Mucosa of rectum (tissue), 2 donors: ENCODE measurements around the gene OR2W3.

Experiments used
- H3K27ac ChIP-seq, 2 donors: one replicate each; pipeline ENCODE4 v1.7.0; 2013; ENCODE audit warnings: inconsistent platforms in 2 of 2, low read depth in 2 of 2, low read length in 2 of 2
- H3K27me3 ChIP-seq, 2 donors: one replicate each; pipeline ENCODE4 v1.7.0; 2013; ENCODE audit warnings: low read length in 2 of 2; ENCODE audit not compliant: control insufficient read depth in 2 of 2, insufficient read depth in 2 of 2
- H3K36me3 ChIP-seq, 2 donors: one replicate each; pipeline ENCODE4 v1.7.0; 2013; ENCODE audit warnings: low read length in 2 of 2; ENCODE audit not compliant: control insufficient read depth in 2 of 2, insufficient read depth in 2 of 2
- H3K4me1 ChIP-seq, 2 donors: one replicate each; pipeline ENCODE4 v1.7.0; 2013; ENCODE audit warnings: low read length in 2 of 2, mild to moderate bottlenecking in 1 of 2; ENCODE audit not compliant: control insufficient read depth in 2 of 2, insufficient read depth in 2 of 2
- H3K4me3 ChIP-seq, 2 donors: one replicate each; pipeline ENCODE4 v1.7.0; 2013; ENCODE audit warnings: low read length in 2 of 2
- H3K9ac ChIP-seq, 2 donors: one replicate each; pipeline ENCODE4 v1.7.0; 2013; ENCODE audit warnings: low read length in 2 of 2, low read depth in 1 of 2, mild to moderate bottlenecking in 1 of 2
- H3K9me3 ChIP-seq, 2 donors: one replicate each; pipeline ENCODE4 v1.7.0; 2013; ENCODE audit warnings: low read length in 2 of 2; ENCODE audit not compliant: control insufficient read depth in 2 of 2
- donor health status: healthy.
- donor health status: Normal muscosa, but diverticular disease.

Gene OR2W3

DNA sequence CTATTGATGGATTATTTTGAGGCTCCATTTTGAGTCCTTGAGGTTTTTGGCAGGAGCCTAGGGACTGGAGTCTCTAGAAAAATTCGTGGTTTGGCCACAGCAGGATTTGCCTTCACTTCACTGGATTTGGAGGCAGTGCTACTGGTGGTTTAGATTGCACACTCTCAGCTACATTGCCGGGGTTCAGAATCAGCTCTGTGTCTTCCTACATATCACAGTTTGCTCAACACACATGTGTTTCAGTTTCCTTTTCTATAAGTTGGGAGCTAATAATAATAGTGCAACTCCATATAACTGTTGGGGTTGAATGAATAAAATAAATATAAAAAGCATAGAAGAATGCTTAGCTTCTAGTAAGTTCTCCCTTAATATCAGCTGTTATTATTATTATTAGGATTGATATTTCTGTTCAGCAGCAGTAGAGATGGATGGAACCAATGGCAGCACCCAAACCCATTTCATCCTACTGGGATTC is at the start of gene OR2W3:
Gene OR2W3, plus strand, starts transcription at position 425 of the 475 bp plus-strand sequence. Its CDS starts 0 bp downstream, at position 425.
- Histone ChIP-seq H3K4me1 (no peaks in the 10 kb centered on the region), H3K27me3 (no peaks in the 10 kb centered on the region), H3K9ac (no peak within 1 kb of the TSS), H3K9me3 (no peaks in the 10 kb centered on the region), H3K36me3 (no peaks in the 10 kb centered on the region), H3K27ac (no peak within 1 kb of the TSS), H3K4me3 (no peak within 1 kb of the TSS)

DNA sequence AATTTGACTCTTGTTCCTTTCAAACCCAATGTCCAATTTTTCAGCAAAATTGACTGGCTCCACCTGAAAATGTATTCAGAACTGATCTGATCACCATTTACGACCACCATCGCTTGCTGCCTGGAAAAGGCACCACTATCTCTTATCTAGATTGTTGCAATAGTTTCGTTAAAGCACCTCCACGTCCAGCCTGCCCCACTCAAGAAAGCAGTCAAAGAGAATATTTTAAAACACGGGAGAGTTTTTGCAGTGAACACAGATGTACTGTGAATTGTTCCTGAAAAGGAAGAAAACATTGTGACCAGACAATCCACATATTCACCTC is 49.7 kb upstream of the OR2W3 start:
- H3K4me3 ChIP-seq = no peak overlapping the region
- H3K36me3 ChIP-seq = no peaks in the 10 kb centered on the region
- no peak overlapping the region for H3K27ac ChIP-seq
- H3K9ac ChIP-seq = no peak overlapping the region
- no peaks in the 10 kb centered on the region for H3K27me3 ChIP-seq
- H3K4me1 ChIP-seq = no peaks in the 10 kb centered on the region
- no peaks in the 10 kb centered on the region for H3K9me3 ChIP-seq

- no peaks in the 10 kb centered on the region for H3K4me1 ChIP-seq
These were observed 47.0 kb upstream of the OR2W3 start for GRCh38 chr1:247848346-247848745.

GRCh38 chr1:247849616-247850015 is 45.8 kb upstream of the OR2W3 start:
- Histone ChIP-seq H3K4me3 (no peak overlapping the region), H3K4me1 (no peaks in the 10 kb centered on the region), H3K9ac (no peak overlapping the region), H3K27ac (no peak overlapping the region), H3K27me3 (no peaks in the 10 kb centered on the region), H3K9me3 (no peaks in the 10 kb centered on the region), H3K36me3 (no peaks in the 10 kb centered on the region)

More at GRCh38 chr1:247848346-247848745, 47.0 kb upstream of the OR2W3 start:
- no peak overlapping the region for H3K9ac ChIP-seq
- H3K27ac ChIP-seq = no peak overlapping the region
- no peaks in the 10 kb centered on the region for H3K27me3 ChIP-seq
- no peaks in the 10 kb centered on the region for H3K36me3 ChIP-seq
- no peak overlapping the region for H3K4me3 ChIP-seq
- no peaks in the 10 kb centered on the region for H3K9me3 ChIP-seq

- Histone ChIP-seq H3K4me3 (no peak overlapping the region), H3K27ac (no peak overlapping the region), H3K4me1 (no peaks in the 10 kb centered on the region), H3K9ac (no peak overlapping the region), H3K9me3 (no peaks in the 10 kb centered on the region), H3K36me3 (no peaks in the 10 kb centered on the region), H3K27me3 (no peaks in the 10 kb centered on the region)
These were observed 40.4 kb upstream of the OR2W3 start for GRCh38 chr1:247854899-247855545.

GRCh38 chr1:247855911-247856310 is 39.5 kb upstream of the OR2W3 start:
- Histone ChIP-seq H3K27ac (no peak overlapping the region), H3K4me1 (no peaks in the 10 kb centered on the region), H3K4me3 (no peak overlapping the region), H3K27me3 (no peaks in the 10 kb centered on the region), H3K9me3 (no peaks in the 10 kb centered on the region), H3K9ac (no peak overlapping the region), H3K36me3 (no peaks in the 10 kb centered on the region)

DNA sequence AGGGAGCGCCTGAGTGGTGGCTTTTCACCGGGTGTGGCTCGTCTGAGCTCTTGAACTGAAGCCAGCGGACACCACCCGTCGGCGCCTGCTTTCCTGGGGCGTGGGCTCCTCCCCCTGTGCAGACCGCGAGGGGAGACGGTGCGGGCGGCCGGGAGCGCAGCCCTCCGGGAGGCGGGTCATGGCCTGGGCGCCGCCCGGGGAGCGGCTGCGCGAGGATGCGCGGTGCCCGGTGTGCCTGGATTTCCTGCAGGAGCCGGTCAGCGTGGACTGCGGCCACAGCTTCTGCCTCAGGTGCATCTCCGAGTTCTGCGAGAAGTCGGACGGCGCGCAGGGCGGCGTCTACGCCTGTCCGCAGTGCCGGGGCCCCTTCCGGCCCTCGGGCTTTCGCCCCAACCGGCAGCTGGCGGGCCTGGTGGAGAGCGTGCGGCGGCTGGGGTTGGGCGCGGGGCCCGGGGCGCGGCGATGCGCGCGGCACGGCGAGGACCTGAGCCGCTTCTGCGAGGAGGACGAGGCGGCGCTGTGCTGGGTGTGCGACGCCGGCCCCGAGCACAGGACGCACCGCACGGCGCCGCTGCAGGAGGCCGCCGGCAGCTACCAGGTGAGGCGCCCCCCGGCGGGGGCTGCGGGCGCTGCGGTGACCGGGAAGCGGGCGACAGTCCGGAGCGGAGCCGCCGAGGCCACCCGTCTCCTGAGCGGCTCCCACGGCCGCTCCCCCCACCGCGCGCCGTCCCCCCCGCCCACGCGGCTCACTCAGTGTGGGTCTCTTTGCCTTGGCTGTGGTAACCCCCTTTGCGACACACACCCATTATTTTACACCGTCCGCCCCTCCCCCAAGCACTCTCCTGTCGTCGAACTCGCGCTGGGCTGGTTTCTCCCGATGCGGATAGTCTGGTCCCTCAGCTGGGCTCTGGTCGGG is 38.1 kb upstream of the OR2W3 start, which contains the start of gene TRIM58:
Gene TRIM58, plus strand, starts transcription at position 119 of the 916 bp plus-strand sequence. Its CDS starts 60 bp downstream, at position 179.
- Histone ChIP-seq H3K4me1 (no peaks in the 10 kb centered on the region), H3K4me3 (peak within 1 kb of the TSS; percentile 46 to 62), H3K27ac (peak within 1 kb of the TSS in 1 of 2 donors; percentile 22), H3K9ac (peak within 1 kb of the TSS in 1 of 2 donors; percentile 43), H3K36me3 (no peaks in the 10 kb centered on the region), H3K9me3 (no peaks in the 10 kb centered on the region), H3K27me3 (no peaks in the 10 kb centered on the region)

DNA sequence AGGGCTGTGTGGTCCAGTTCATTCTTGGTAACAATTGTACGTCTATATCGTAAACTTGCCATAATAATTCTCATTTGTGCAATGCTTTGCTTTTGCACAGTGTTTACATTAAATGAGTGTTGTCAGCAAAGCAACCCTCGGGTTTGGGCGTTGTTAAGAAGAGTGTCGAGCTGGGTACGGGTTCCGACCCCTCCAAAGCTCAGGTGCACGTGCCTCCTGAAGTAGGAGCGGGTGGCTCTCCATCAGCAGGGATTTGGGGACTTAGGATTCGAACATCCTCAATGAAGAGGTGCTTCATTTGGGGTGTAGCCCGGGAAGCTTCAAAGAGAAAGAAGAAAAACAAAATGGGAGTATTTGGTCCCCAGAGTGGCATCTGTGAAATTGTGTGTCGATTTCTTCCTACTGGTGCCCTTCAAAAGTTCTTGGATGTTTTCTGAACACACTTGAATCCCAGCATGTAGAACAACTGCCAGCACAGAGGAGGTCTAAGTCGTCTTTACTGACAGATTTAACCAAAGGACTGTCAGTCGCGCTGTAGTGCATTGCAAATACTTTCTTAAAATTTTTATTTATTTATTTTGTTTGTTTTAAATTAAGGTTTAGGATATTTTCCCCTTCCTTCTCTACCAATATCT is 37.3 kb upstream of the OR2W3 start:
- Histone ChIP-seq H3K27me3 (no peaks in the 10 kb centered on the region), H3K27ac (peak overlapping the region in 1 of 2 donors; percentile 15), H3K36me3 (no peaks in the 10 kb centered on the region), H3K9ac (peak overlapping the region in 1 of 2 donors; percentile 43), H3K4me1 (no peaks in the 10 kb centered on the region), H3K4me3 (peak overlapping the region; percentile 46 to 62), H3K9me3 (no peaks in the 10 kb centered on the region)

DNA sequence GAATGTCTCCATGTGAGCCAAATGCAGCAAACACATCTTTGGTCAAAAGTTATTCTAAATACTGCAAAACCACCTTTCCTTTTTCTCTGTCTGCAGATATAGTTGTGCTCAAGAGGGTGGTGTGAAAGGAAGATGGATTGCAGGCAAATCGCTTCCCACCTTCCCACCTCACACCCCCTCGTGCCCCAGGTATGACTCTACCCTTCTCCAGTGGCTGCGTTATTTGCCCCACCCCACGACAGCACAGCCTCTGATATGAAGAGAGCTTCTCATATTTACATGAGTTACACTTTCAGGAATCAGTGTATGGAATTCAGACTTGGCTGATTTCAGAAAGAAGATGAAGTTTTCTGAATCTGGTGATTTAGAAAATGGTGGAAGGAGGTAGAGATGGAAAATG is 32.6 kb upstream of the OR2W3 start:
- Histone ChIP-seq H3K36me3 (no peaks in the 10 kb centered on the region), H3K4me3 (no peak overlapping the region), H3K4me1 (no peaks in the 10 kb centered on the region), H3K27me3 (no peaks in the 10 kb centered on the region), H3K9ac (no peak overlapping the region), H3K27ac (no peak overlapping the region), H3K9me3 (no peaks in the 10 kb centered on the region)

DNA sequence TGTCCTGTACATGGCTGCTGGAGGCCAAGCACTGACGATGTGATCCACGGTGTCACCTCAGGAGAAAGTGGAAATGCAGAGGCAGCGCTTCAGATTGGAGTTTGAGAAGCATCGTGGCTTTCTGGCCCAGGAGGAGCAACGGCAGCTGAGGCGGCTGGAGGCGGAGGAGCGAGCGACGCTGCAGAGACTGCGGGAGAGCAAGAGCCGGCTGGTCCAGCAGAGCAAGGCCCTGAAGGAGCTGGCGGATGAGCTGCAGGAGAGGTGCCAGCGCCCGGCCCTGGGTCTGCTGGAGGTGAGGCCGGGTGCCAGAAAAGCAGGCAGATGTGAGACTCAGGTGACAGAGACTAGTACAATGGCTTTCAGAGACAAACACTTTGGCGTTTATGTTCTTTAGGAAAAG is 30.7 kb upstream of the OR2W3 start:
- no peaks in the 10 kb centered on the region for H3K4me1 ChIP-seq
- H3K4me3 ChIP-seq = no peak overlapping the region
- no peaks in the 10 kb centered on the region for H3K27me3 ChIP-seq
- no peak overlapping the region for H3K27ac ChIP-seq
- no peaks in the 10 kb centered on the region for H3K9me3 ChIP-seq
- no peak overlapping the region for H3K9ac ChIP-seq
- no peaks in the 10 kb centered on the region for H3K36me3 ChIP-seq
